HG03064 (cell line): ENCODE measurements around the gene SLC25A6.
"Not testable (repeated sequence)": the region's sequence is repeated elsewhere in the genome, so short reads cannot be mapped to it uniquely, and the experiment has no call there.

Experiments used
- ATAC-seq: cut with Tn5 transposase; IDR thresholded peaks from one replicate; pipeline ENCODE4 v1.9.1; 2021; ENCODE audit warnings: low read depth; ENCODE audit not compliant: unreplicated experiment

SLC25A6 gene

DNA sequence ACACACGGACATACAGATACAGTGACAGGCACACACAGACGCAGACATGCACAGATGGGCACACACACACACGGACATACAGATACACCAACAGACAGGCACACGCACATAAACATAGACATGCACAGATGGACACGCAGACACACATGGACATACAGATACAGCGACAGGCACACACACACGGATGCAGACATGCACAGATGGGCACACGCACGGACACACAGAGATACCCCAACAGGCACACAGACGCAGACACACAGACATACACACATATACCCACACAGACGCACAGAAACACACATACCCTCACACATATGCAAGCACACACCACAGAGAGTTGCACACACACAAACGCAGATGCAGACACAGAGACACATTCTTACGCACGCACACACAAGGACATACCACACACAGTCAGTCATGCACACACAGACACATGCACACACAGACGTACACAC lies 24.4 kb upstream of the SLC25A6 start:
- ATAC-seq, result no peak

DNA sequence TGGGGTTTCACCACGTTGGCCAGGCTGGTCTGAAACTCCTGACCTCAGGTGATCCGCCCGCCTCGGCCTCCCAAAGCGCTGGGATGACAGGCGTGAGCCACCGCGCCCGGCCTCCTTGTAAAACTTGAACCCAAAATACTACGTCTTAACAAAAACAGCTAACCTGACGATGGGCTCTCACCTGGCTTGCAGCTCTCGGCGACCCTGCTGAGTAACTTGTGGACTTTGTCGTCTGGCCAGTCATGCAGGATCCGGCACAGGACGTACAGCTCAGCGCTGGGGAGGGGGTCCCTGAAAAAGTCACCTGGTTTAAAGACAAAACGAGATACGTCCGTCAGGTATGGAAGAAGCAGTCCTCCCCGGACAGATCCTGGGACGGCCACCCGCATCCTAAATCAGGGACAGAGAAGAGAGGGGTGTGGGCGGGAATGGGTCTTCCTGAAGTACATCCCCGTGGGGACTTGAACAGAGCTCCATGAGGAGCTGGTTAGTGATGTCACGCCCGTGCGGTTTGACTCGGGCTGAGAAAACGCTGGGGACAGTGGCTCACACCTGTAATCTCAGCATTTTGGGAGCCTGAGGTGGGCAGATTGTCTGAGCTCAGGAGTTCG lies 20.7 kb upstream of the SLC25A6 start:
- ATAC-seq, result no peak

DNA sequence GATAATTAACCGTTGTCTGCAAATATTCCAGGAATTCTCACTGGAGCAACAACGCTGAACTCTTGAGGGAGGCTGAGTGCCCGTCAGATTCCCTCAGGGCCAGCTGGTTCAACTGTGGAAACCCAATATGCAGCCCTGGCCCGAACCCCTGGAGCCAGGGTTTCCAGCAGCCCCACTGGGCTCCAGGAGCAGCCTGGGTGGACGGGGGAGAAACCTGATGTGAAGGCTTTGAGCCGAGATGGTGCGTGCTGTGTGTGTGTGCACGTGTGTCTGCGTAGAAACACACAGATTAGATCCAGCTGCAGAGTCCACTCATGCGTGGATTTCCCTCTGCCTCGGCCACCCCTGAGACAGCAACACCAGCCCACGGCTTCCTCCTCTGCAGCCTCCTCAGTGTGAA lies 19.4 kb upstream of the SLC25A6 start:
- ATAC-seq, result no peak

DNA sequence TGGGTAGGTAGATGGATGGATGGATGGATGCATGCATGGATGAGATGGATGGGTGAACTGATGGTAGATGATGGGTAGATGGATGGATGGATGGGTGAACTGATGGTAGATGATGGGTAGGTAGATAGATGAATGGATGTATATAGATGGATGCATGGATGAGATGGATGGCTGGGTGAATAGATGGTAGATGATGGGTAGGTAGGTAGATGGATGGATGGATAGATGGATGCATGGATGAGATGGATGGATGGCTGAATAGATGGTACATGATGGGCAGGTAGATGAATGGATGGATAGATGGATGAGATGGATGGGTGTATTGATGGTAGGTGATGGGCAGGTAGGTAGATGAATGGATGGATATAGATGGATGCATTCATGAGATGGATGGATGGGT lies 15.1 kb upstream of the SLC25A6 start:
- ATAC-seq, result no peak

DNA sequence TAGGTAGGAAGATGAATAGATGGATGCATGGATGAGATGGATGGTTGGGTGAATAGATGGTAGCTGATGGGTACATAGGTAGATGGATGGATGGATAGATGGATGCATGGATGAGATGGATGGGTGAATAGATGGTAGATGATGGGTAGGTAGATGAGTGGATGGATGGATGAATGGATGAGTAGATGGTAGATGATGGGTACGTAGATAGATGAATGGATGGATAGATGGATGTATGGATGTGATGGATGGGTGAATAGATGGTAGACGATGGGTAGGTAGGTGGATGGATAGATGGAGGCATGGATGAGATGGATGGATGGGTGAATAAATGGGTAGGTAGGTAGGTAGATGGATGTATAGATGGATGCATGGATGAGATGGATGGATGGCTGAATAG lies 13.9 kb upstream of the SLC25A6 start:
- ATAC-seq, result not testable (repeated sequence)

DNA sequence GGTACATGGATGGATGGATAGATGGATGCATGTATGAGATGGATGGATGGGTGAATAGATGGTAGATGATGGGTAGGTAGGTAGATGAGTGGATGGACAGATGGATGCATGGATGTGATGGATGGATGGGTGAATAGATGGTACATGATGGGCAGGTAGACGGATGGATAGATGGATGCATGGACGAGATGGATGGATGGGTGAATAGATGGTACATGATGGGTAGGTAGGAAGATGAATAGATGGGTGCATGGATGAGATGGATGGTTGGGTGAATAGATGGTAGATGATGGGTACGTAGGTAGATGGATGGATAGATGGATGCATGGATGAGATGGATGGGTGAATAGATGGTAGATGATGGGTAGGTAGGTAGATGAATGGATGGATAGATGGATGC lies 12.0 kb upstream of the SLC25A6 start:
- ATAC-seq, result not testable (repeated sequence)

DNA sequence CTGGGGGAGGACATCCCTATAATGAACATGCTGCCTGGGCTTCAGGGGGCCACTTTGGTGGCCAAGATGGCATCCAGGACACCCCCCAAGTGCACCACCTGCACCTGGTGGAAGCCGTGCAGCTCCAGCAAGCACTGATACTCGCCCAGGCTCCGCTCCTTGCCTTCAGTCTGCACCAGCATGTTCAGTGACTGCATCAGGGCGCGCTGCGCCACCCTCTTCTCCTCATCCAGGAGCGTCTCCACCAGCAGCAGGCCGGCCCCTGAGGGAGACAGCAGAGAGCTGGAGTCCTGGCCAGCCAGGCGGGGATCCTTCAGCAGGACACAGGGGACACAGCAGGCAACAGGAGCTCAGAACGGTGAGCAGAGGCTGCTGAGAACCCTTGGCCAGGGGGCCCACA lies 11.3 kb upstream of the SLC25A6 start:
- no peak for ATAC-seq

DNA sequence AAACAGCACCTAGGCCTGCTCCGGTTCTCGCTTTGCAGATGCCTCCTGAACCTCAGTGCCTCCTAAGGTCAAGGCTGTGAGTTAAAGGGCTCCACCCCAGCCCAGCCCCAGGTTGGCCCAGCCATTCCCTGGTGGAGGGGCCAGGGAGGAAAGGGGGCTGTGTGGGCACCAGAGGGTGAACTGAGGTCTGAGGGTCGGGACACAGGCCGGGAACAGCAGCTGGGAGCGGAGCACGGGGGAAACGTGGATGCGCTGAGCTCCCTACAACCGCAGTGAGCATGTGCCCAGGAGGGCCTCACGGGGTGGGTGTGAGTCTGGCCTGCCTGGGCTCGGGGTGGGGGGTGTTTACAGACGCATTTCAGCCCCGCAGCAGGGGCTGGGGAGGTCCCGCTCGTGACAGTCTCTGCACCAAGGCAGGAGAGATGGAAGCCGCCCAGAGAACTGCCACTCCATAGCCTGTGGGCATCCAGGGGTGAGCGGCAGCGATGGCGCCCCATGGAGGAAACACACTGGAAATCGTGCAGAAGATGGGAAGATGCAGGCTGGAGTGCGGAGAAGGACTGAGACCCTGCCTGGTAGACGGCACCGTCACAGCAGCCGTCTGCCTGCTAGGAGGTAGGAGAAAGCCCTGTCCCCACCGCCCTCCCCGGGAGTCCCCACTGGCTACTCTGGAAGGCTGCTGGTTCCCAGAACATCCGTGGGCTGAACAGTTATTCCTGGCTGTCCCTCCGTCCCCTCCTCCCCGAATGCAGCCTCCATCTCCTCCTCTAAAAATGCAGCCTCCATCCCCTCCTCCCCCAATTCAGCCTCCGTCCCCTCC lies 9.9 kb upstream of the SLC25A6 start:
- ATAC-seq, result no peak

DNA sequence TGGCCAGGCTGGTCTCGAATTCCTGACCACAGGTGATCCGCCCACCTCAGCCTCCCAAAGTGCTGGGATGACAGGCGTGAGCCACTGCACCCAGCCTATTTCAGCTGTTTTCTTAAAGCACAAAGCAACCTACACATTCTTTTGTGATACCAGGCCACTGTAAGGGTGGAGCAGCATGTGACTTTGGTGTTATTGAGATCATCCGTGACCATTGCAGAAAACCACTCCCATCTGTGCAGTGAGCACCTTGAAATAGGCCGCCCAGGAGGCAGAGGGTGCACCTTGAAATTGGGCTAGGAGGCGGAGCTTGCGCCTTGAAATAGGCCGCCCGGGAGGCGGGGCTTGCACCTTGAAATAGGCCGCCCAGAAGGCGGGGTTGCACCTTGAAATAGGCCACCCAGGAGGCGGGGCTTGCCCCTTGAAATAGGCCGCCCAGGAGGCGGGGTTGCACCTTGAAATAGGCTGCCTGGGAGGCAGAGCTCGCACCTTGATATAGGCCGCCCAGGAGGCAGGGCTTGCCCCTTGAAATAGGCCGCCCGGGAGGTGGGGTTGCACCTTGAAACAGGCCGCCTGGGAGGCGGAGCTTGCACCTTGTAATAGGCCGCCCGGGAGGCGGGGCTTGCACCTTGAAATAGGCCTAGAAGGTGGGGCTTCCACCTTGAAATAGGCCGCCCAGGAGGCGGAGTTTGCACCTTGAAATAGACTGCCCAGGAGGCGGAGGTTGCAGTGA lies 9.0 kb upstream of the SLC25A6 start:
- ATAC-seq, result no peak

DNA sequence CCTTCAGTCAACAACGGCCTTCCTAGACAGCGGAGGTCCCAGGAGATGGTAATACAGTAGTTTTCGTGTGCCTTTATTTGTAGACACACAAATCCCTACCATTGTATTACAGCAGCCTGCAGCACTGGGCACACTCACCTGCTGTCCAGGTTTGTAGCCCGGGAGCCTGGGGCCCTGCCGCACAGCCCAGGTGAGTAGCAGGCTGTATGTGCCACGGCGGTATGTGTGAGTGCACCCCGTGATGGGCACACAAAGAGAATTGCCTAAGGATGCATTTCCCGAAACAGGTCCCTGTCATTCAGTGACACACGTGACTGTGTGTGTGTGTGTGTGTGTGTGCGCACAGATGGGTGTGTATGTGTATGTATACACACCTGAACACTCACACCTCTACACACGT lies 8.1 kb upstream of the SLC25A6 start:
- ATAC-seq, result no peak

DNA sequence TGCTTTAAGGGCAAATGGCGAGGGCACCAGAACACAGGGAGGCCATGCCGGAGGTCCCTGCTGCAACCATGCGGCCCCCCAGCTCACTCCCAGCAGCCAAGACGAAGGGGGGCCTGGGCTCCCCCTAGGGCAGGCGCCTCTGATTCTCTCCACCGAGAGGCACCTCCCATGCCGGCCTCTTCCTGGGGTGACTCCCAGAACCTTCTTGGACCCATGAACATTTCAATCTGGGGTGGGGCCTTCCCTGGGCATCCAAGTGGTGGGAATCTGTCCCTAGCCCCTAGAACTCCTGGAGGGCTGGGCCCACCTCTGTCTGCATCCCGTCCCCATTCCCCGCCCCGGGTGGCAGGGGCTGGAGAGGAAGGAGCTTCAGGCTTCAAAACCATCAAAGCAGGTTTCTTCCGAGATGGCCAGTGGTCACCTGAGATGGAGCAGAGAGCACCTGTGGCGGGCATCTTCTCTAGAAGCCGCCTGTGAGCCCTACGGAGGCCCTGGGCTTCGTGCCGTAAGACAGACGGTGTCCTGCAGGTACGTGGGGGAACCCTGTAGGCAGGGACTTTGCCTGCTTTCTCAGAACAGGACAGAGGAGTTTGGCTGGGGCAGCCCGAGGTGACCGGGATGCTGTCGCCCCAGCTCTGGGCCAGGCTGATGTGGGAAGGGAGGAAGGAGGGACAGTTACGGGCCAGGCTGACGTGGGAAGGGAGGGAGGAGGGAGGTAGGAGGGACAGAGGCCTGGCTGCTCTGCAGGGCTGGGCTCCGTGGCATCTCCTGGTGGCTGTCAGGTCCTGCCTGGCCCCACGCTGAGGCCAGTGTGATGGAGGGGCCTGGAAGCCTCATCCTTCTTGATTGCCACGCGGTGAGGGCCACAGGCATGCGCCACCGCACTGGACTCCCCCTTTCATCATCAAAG lies 6.8 kb upstream of the SLC25A6 start:
- ATAC-seq, result no peak

DNA sequence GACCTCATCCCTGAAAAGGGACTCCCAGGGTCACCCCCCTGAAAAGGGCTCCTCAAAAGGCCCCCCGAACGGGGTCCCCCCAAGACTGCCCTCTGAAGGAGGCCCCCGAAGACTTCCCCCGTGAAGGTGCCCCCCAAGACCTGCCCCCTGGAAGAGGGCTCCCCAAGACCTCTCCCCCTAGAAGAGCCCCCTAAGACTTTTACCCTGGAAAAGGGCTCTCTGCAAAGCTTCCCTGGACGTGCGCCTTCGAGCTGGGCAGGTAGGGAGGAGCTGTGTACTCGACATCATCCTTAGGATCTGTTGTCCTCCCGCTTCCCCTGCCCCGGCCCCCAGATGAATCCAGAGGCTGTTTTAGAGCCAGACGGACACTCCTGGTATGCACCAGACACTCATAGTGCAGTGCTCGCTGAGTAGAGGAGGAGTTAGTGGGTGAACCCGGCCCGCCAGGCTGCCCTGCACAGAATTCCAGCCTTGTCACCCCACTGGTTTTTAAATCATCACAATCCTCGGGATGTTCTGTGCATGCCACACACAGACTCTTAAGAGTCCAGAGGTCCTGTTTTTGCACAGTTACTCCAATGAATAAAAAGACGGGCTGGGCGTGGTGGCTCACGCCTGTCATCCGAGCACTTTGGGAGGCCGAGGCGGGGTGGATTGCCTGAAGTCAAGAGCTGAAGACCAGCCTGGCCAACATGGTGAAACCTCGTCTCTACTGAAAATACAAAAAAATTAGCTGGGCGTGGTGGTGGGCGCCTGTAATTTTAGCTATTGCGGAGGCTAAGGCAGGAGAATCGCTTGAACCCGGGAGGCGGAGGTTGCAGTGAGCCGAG lies 5.7 kb upstream of the SLC25A6 start:
- no peak for ATAC-seq

DNA sequence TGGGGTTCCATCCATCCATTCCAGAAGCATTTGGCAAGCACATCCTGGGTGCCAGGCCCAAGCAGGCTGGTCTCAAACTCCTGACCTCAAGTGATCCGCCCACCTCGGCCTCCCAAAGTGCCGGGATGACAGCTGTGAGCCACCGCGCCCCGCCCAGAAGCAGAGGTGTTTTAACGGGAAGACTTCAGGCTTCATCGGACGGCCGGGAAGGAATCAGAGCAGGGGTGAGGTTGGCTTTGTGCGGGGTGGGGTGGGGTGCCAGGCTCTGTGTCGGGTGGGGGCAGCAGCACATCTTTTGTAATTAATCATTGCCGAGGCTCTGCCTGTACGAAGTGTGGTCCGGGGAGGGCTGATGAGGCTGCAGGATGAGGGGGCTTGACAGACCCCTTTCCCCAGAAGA lies 5.1 kb upstream of the SLC25A6 start:
- ATAC-seq, result no peak

DNA sequence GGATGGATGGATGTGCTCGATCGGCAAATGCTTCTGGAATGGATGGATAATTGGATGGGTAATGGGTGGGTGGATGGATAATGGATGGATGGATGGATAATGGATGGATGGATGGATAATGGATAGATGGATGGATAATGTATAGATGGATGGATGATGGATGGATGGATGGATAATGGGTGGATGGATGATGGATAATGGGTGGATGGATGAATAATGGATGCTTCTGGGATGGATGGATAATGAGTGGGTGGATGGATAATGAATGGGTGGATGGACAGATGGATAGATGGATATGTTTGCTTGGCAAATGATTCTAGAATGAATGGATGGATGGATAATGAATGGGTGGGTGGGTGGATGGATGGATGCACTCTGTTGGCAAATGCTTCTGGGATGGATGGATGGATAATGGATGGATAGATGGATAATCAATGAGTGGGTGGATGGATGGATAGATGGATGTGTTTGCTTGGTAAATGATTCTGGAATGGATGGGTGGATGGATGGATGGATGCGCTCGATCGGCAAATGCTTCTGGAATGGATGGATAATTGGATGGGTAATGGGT lies 3.8 kb upstream of the SLC25A6 start:
- ATAC-seq, result no peak

DNA sequence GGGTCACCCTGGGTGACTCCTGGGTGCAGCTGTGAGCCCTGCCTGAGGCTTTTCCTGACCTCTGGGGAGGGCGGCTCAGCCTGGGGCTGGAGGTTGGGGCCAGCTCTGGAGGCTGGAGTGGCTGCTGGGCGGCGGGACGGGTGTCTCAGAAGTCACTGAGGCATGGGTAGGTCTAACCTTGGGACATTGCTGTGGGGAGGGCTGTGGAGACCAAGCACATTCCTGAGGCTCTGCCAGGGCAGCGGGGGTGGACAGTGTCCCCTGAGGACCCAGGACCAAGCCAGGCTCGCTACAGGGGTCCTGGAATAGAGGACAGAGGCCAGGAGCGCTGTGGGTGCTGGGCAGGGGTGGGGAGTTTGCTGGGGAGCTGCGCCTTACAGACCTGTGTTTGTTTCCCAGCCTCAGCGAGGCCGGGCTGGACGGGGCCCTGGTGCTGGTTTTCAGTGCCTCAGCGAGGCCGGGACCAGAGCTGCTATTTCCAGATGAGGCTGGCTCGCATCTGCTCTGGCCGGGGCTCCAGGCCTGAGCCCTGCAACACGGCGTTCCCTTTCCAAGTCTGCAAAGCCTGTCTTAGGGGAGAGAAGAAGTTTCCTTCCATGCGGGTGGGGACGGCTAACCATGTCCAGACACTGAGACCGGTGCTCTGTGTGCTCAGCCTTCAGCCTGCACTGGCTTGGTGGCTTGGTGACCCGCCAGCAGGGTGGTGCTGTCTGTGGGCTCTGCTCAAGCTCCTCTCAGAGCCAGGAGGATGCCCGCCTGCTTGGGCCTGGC lies 3.0 kb upstream of the SLC25A6 start:
- ATAC-seq, result no peak

DNA sequence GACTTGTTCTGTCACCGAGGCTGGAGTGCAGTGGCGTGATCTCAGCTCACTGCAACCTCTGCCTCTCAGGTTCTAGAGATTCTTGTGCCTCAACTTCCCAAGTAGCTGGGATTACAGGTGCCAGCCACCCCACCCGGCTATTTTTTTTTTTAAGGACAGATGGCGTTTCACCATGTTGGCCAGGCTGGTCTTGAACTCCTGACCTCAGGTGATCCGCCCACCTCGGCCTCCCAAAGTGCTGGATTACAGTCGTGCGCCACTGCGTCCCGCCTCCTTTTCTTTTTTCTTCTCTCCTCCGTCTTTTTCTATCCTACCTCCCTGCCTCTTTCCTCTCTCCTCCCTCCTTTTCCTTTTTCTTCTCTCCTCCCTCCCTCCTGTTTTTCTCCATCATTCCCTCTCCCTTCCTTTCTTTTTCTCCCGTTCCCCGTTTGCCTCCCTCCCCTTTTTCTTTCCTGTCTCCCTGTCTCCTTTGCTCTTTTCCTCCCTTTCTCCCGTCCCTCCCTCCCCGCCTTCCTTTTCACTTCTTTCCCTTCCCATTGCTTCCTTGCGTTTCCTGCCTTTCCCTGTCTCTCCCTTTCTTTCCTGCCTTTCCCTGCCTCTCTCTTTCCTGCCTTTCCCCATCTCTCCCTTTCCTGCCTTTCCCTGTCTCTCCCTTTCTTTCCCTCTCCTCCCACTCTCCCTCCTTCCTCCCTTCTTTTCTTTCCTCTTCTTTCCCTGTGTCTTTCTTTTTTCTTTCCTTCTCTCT lies 2.1 kb upstream of the SLC25A6 start:
- no peak for ATAC-seq

DNA sequence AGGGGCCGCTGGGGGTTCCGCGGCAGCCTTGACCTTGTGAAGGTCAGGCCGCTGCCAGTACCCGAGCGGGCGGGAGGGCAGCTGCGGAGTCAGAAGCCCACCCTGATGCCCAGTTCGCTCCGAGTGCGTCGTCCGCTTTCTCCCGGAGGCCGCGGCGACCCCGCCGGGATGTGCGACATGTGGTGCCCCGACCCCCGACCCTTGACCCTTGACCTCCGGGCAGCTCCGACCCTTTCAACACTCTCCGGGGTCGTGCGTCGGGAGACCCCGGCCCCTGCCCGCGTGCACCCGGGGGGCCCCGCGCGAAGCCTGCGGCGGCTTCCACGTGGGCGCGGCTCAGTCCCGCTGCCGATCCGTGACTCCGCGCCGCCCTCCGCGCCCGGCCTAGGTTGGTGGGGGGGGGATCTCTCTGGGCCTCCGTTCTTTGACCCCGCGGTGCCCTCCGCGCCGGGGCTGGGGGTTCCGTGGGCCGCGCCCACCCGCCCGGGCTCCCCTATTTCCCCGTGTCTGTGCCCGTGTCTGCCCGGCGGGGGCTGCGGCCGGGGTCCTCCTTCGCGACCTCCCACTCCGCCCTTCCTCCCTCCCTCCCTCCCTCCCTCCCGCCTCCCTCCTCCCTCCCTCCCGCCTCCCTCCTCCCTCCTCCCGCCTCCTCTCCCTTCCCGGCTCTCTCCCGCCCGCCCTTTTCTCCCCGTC lies 609 bp upstream of the SLC25A6 start:
- peak; percentile 19 for ATAC-seq

DNA sequence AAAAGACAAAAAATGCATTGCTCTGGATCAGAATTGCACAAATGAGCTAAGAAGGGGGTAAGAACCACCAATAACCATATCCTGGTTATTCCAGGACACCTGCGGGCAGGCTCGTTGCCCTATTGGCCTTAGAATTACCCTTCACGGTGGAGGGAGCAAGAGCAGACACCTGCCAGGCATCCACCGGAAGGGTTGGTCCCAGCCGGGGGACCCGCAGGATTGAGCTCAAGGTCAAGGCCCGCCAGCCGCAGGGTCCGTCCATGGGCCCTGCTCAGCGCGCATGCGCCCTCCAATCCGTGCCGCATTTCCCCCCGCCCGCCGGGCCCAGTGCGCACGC lies 575 bp downstream of the SLC25A6 start:
- ATAC-seq, result no peak
